ENCODE results near the gene LGR5.

The LGR5 gene

DNA sequence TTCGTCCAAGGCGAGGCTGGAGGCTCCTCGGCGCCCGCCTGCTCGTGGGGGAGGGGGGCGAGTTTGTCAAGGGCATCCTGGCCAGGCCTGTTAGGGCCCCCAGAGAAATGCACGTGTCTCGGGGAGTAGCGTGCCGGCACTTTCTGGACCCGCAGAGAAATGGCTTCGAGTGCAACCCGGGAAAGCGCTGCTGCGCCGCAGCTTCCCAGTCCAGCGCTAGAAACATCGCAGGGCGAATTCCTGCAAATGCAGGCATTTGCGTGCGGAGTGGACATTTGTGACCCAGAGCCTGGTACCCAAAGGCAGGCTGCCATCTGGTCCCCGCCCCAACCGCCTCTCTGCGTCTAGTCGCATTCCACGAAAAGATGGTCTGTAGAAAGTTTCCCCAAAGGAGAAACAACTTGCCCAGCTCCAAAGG, 756 bp downstream of the LGR5 start:
- DNase-seq, result no peak

- no peak for DNase-seq
Observed at GRCh38 chr12:71440763-71441748, 1.5 kb downstream of the LGR5 start.

- DNase-seq, result no peak
Observed at GRCh38 chr12:71441836-71442566, 2.4 kb downstream of the LGR5 start.

GRCh38 chr12:71442567-71442931, 3.0 kb downstream of the LGR5 start:
- DNase-seq, result no peak

GRCh38 chr12:71445071-71445470, 5.5 kb downstream of the LGR5 start:
- no peak for DNase-seq

DNA sequence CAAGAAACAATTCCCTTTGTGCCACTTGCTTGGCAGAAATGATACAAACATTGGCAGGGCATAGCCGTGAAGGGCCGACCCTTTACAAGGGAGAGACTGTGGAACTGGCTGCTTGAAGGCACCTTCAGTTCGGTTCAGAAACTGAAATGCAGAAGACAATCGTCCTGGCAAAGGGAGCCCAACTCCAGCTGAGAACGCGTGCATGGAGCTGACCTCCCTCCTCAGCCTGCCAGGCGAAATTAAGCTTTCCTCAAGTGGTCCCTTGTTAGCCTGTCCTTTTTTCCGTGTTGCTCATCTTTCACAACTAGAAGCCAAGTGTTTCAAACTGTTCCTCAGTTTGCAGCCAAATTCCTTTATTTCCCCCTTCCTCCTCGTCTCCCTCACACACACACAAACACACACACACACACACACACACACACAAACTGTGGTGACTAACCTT, 8.1 kb downstream of the LGR5 start:
- DNase-seq, result no peak

GRCh38 chr12:71448150-71448581, 8.6 kb downstream of the LGR5 start:
- DNase-seq, result no peak

DNA sequence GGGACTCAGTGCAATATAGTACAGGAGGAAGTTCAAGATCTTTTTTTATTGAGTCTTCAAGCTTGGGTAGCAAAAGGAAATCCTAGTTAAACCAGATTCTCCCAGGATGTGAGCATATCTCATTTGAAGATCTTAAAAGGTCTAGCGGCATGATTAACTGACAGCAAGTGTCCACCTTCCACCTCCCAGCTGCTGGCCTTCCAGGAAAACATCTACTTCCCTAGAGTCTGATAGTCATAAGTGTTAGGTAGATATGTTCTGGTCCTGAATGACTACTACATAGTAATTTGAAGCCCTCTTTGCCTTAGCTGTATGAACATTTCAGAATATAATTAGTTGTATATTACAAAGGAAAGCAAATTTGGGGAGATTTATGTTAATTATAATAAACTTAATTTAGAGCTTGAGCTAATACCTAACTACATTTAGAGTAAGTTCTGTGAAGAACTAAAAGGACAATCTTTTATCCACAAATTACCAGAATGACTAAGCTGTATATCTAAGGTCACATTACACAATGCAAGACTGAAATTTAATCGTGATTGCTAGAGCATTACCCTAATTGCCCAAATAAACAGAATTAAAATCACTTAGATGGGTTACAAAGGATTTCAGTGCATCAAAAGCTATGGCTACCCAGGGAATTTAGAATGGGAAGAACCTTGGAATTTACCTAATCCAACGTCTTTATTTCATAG, 9.9 kb downstream of the LGR5 start:
- DNase-seq, result no peak

GRCh38 chr12:71452006-71452405, 12.4 kb downstream of the LGR5 start:
- no peak for DNase-seq

DNA sequence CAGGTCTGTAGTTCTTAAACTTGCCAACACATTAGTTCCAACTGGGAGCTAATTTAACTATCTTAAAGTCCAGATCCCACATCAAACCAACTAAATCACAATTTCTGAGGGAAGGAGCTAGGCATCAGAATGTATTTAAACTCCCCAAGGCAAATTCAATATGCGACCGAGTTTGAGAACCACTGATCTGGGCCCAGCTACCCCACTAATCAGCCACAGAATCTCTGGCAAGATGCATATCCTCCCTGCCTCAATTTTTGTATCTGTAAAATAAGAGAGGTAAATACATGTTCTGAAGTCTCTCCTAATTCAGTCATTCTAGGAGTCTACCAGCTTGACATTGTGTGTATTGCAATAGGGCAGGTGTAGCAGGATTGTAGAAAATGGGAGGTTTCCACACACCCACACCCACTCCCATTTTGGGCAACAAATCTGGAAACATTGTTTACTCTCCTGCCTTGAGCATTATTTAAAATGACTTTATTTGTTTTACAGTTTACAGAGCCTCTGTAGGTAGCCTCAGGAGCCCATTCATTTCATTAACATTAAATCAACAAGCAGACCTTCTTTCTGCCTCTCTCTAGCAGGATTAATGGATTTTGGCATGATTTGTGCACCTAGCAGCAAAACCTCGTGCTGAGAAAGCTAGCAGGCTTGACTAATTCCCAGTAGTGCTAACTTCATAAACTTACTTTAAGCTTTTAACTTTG, 15.6 kb downstream of the LGR5 start:
- no peak for DNase-seq

GRCh38 chr12:71456316-71456715, 16.7 kb downstream of the LGR5 start:
- no peak for DNase-seq

- DNase-seq, result no peak
Observed at GRCh38 chr12:71456990-71457389, 17.4 kb downstream of the LGR5 start.

DNA sequence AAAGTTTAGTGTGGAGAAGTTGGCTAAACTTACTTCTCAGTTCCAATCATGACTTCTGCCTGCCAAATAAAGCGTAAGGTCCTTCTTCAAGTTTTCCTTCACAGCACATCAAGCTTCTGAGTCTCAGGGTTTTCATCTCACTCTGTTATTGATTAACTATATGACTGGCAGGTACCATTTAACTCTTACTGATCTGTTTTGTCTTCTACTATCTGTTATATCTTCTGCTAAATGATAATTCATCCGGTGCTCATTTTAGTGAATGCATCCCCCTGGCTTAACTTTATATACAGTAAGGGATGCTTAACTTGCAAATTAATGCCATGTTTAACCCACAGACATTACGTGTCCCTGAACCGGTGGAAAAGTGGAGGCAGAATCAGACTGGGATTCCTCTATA, 20.7 kb downstream of the LGR5 start:
- no peak for DNase-seq

DNA sequence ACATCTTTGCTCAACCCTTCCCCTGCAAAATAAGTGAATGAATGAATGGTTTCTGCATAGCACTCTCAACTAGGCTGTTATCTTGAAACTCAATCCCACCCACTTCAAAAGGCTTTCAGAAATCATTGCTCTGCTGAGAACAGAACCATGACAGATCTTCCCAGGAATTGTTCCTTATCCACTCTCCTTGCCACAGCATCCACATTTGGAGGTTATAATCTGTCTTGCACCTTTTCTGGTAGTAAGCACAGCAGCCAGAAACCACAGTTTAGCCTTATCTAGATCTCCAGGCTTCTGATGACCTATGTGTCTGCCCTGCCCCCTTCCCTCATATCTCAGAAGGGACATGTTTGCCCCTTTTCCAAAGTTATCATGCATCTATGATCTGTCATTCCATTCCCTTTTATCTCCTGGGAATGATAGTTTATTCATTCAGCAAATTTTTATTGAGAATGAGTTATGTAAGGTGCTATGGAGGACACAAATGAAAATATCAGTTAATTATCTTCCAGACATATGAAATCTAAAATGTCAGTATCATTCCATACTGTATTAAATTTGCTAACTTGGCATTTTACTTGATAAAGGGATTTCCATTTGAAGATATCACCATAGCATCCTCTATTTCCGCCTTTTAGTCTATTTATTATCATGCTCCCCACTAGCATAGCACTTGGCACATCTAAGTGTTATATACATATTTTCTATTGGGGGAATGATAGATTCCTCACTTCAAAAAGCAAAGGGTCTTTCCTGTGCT, 21.4 kb downstream of the LGR5 start:
- DNase-seq, result no peak

- no peak for DNase-seq
Observed at GRCh38 chr12:71461787-71462328, 22.3 kb downstream of the LGR5 start.

- DNase-seq, result no peak
Observed at GRCh38 chr12:71465796-71466195, 26.2 kb downstream of the LGR5 start.

GRCh38 chr12:71469258-71469750, 29.7 kb downstream of the LGR5 start:
- DNase-seq, result no peak

- DNase-seq, result no peak
Observed at GRCh38 chr12:71472441-71472911, 32.9 kb downstream of the LGR5 start.

DNA sequence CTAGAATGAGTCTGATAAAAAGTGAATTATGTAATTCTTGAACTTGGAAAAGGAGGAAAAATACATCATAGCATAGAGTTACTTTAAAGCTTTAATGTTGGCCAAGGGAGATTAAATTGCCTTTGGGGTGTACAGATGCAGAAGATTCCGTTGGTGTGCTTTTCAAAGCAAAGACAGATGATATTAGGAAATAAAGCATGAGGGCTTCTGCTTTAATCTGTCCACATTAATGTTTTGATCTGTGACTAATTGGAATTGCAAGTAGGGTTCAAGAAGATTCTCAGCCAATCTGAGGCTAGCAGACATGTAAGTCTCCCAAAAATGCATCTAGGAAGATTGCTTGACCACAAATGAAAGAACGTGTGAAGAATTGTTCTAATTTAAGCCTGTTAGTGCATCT, 35.2 kb downstream of the LGR5 start:
- no peak for DNase-seq

- DNase-seq, result no peak
Observed at GRCh38 chr12:71475280-71475679, 35.7 kb downstream of the LGR5 start.

GRCh38 chr12:71476513-71476912, 36.9 kb downstream of the LGR5 start:
- no peak for DNase-seq
